CD4-positive, alpha-beta T cell (primary cell): ENCODE data around the gene PRRX2. TPM values are rescaled to one million over a fixed set of nuclear protein-coding genes. Genes with fewer than 3 reads are reported as not detected.

Source experiments
- ATAC-seq: fragments of 200-7000 bp; cut with Tn5 transposase; one replicate; pipeline ENCODE4 v1.10.0; 2022; ENCODE audit warnings: mild to moderate bottlenecking; ENCODE audit not compliant: poor library complexity
- CTCF ChIA-PET: fragments of 350-600 bp; sonication (Branson Sonifier 250); formaldehyde crosslinking; loops from one replicate; lab custom pipeline; 2021; ENCODE audit warnings: antibody characterized with exemption, inconsistent platforms; lab: Charles Lee
- POLR2A ChIA-PET: fragments of 350-600 bp; sonication (Branson Sonifier 250); formaldehyde crosslinking; loops from one replicate; lab custom pipeline; 2021; ENCODE audit warnings: antibody characterized with exemption, inconsistent platforms; lab: Charles Lee
- DNase-seq, 14 experiments: peaks; one replicate each; pipeline ENCODE4 v3.0.0-alpha.2; 2013 to 2020; ENCODE audit warnings: mixed read lengths in 2 of 14
- H3K27ac ChIP-seq, 2 donors: one replicate each; pipeline versions ENCODE4 v1.5.1 to v1.7.0; 2013; ENCODE audit warnings: low read length in 2 of 2, low read depth in 1 of 2, mild to moderate bottlenecking in 1 of 2
- H3K27me3 ChIP-seq, 2 experiments: 1 replicate in 1 of 2; 2 replicates in 1 of 2; pipeline versions ENCODE4 v1.6.1 to v1.7.0; 2013; ENCODE audit warnings: low read length in 2 of 2, control low read depth in 1 of 2, mild to moderate bottlenecking in 1 of 2, moderate library complexity in 1 of 2; ENCODE audit not compliant: insufficient read depth in 2 of 2, control insufficient read depth in 1 of 2
- H3K36me3 ChIP-seq: one replicate; pipeline ENCODE4 v1.6.1; 2013; ENCODE audit warnings: low read length, control low read depth; ENCODE audit not compliant: insufficient read depth
- H3K4me1 ChIP-seq: one replicate; pipeline ENCODE4 v1.6.1; 2013; ENCODE audit warnings: low read length, control low read depth; ENCODE audit not compliant: insufficient read depth
- H3K4me3 ChIP-seq: one replicate; pipeline ENCODE4 v1.5.1; 2013; ENCODE audit warnings: mild to moderate bottlenecking, low read length, moderate library complexity
- H3K9me3 ChIP-seq, 2 experiments: 1 replicate in 1 of 2; 2 replicates in 1 of 2; pipeline versions ENCODE4 v1.6.1 to v1.7.0; 2013; ENCODE audit warnings: low read length in 2 of 2, mild to moderate bottlenecking in 2 of 2, control low read depth in 1 of 2, moderate library complexity in 1 of 2; ENCODE audit not compliant: control insufficient read depth in 1 of 2, insufficient read depth in 1 of 2
- H3K27ac Mint-ChIP-seq: one replicate; pipeline ENCODE4 v1.8.0; 2020; ENCODE audit warnings: mixed read lengths
- H3K27me3 Mint-ChIP-seq: one replicate; pipeline ENCODE4 v1.8.0; 2021; ENCODE audit warnings: mixed read lengths
- H3K36me3 Mint-ChIP-seq: one replicate; pipeline ENCODE4 v1.8.0; 2021; ENCODE audit warnings: low read depth, mixed read lengths
- H3K4me1 Mint-ChIP-seq: one replicate; pipeline ENCODE4 v1.8.0; 2021; ENCODE audit warnings: low read depth, mixed read lengths
- H3K4me3 Mint-ChIP-seq: one replicate; pipeline ENCODE4 v1.8.0; 2020; ENCODE audit warnings: mild to moderate bottlenecking, mixed read lengths
- H3K9me3 Mint-ChIP-seq: one replicate; pipeline ENCODE4 v1.8.0; 2020; ENCODE audit warnings: mixed read lengths
- CTCF ChIP-seq: fragments of 200-600 bp; IDR thresholded peaks from one replicate; pipeline ENCODE4 v1.8.0; 2022; ENCODE audit warnings: antibody characterized with exemption, mild to moderate bottlenecking
- intact Hi-C, 2 experiments: fragments of 100-400 bp; cut with DNase I in 1 of 2; cut with micrococcal nuclease in 1 of 2; formaldehyde crosslinking; loops; one replicate each; pipeline versions ENCODE4 v1.15.1 to v1.9.0; 2023 to 2025; cut with DNase I, micrococcal nuclease
- total RNA-seq, 174 experiments: library from RNA in 2 of 174; stranded (reverse) in 2 of 174; gene quantifications; one replicate each; pipeline ENCODE4 v1.2.3 and lab custom pipeline; 2021 to 2026

Gene PRRX2
- total RNA-seq, 2 experiments from 2014 or later: not detected

- Mint-ChIP-seq H3K4me3 (peak overlapping the region; percentile 16), H3K9me3 (no peaks in the 10 kb centered on the region), H3K4me1 (no peaks in the 10 kb centered on the region), H3K27ac (no peak overlapping the region), H3K27me3 (no peaks in the 10 kb centered on the region), H3K36me3 (no peaks in the 10 kb centered on the region)
- CTCF ChIA-PET: no interaction called here
- ATAC-seq (no peak), DNase-seq (no peak)
- intact Hi-C loops: loop anchor here in 1 of 2 experiments (10.0 kb wide), 1 partner anchor 1713 kb away; the partner anchor contains the start of genes DPM2 and PIP5KL1
- Histone ChIP-seq H3K9me3 (peaks cover 0 to 3% of the 10 kb centered on the region in 2 experiments), H3K36me3 (no peaks in the 10 kb centered on the region), H3K27me3 (no peaks in the 10 kb centered on the region), H3K4me1 (no peaks in the 10 kb centered on the region), H3K27ac (no peak overlapping the region), H3K4me3 (no peak overlapping the region)
- TF ChIP-seq CTCF: no peak
- POLR2A ChIA-PET: no interaction called here
These were observed 17.2 kb upstream of the PRRX2 start for GRCh38 chr9:129648092-129648763.

GRCh38 chr9:129648764-129649115, 16.7 kb upstream of the PRRX2 start:
- Mint-ChIP-seq H3K4me3 (no peak overlapping the region), H3K27me3 (no peaks in the 10 kb centered on the region), H3K4me1 (no peaks in the 10 kb centered on the region), H3K36me3 (no peaks in the 10 kb centered on the region), H3K27ac (no peak overlapping the region), H3K9me3 (no peaks in the 10 kb centered on the region)
- no peak overlapping the region for H3K4me3 ChIP-seq
- peaks cover 0 to 3% of the 10 kb centered on the region in 2 experiments for H3K9me3 ChIP-seq
- H3K27ac ChIP-seq: no peak overlapping the region
- H3K27me3 ChIP-seq: no peaks in the 10 kb centered on the region
- DNase-seq (no peak), ATAC-seq (no peak)
- intact Hi-C loops: loop anchor here in 1 of 2 experiments (10.0 kb wide), 1 partner anchor 1714 kb away; the partner anchor contains the start of genes DPM2 and PIP5KL1
- H3K4me1 ChIP-seq: no peaks in the 10 kb centered on the region
- no peak for TF ChIP-seq CTCF
- no peaks in the 10 kb centered on the region for H3K36me3 ChIP-seq
- ChIA-PET POLR2A (no interaction called here), CTCF (no interaction called here)

- H3K27ac ChIP-seq: no peak overlapping the region
- H3K36me3 ChIP-seq: no peaks in the 10 kb centered on the region
- CTCF ChIA-PET: no interaction called here
- H3K4me3 Mint-ChIP-seq: no peak overlapping the region
- no peak overlapping the region for H3K4me3 ChIP-seq
- no peaks in the 10 kb centered on the region for H3K9me3 Mint-ChIP-seq
- no peaks in the 10 kb centered on the region for H3K4me1 ChIP-seq
- DNase-seq (no peak), ATAC-seq (no peak)
- H3K27me3 ChIP-seq: no peaks in the 10 kb centered on the region
- no peak for TF ChIP-seq CTCF
- H3K4me1 Mint-ChIP-seq: no peaks in the 10 kb centered on the region
- H3K9me3 ChIP-seq: peaks cover 0 to 3% of the 10 kb centered on the region in 2 experiments
- no peaks in the 10 kb centered on the region for H3K36me3 Mint-ChIP-seq
- intact Hi-C loops: loop anchor here in 1 of 2 experiments (10.0 kb wide), 1 partner anchor 1715 kb away; the partner anchor contains the start of genes DPM2 and PIP5KL1
- no peak overlapping the region for H3K27ac Mint-ChIP-seq
- POLR2A ChIA-PET: no interaction called here
- H3K27me3 Mint-ChIP-seq: no peaks in the 10 kb centered on the region
These were observed 15.4 kb upstream of the PRRX2 start for GRCh38 chr9:129649726-129650679.
